Neural cell (in vitro differentiated cells): ENCODE data around the gene CDKL1. TPM values are rescaled to one million over a fixed set of nuclear protein-coding genes. Genes with fewer than 3 reads are reported as not detected.
"Not testable (repeated sequence)": the region's sequence is repeated elsewhere in the genome, so short reads cannot be mapped to it uniquely, and the experiment has no call there.

Experiments
- H2AFZ ChIP-seq: fragments of 200-600, 300-800 bp; sonication (generic), shearing (Covaris generic); 2 replicates; pipeline ENCODE4 v1.6.0; 2014; ENCODE audit warnings: low read depth, mild to moderate bottlenecking, antibody characterized with exemption, low read length, moderate library complexity
- H3F3A ChIP-seq: fragments of 200-600 bp; shearing (Covaris generic); 2 replicates; pipeline ENCODE4 v1.6.1; 2016; ENCODE audit warnings: mild to moderate bottlenecking, moderate library complexity, mixed read lengths, antibody characterized with exemption, low read length; ENCODE audit not compliant: insufficient read depth, poor library complexity, severe bottlenecking
- H3K27ac ChIP-seq: fragments of 200-600, 300-800 bp; sonication (generic), shearing (Covaris generic); 2 replicates; pipeline ENCODE4 v1.5.1; 2014; ENCODE audit warnings: mild to moderate bottlenecking, low read length, moderate library complexity
- H3K27me3 ChIP-seq: fragments of 300-800, 200-600 bp; sonication (generic), shearing (Covaris generic); 2 replicates; pipeline ENCODE4 v1.6.0; 2014; ENCODE audit warnings: mild to moderate bottlenecking, low read depth, low read length, moderate library complexity; ENCODE audit not compliant: insufficient read depth
- H3K36me3 ChIP-seq: fragments of 300-800, 200-600 bp; sonication (generic), shearing (Covaris generic); 2 replicates; pipeline ENCODE4 v1.5.1; 2014; ENCODE audit warnings: mild to moderate bottlenecking, antibody characterized with exemption, low read length, moderate library complexity; ENCODE audit not compliant: insufficient read depth
- H3K4me2 ChIP-seq: fragments of 300-800, 200-600 bp; sonication (generic), shearing (Covaris generic); 2 replicates; pipeline ENCODE4 v1.6.0; 2014; ENCODE audit warnings: mild to moderate bottlenecking, low read length
- H3K4me3 ChIP-seq: fragments of 300-800, 200-600 bp; sonication (generic), shearing (Covaris generic); 2 replicates; pipeline ENCODE4 v1.5.1; 2014; ENCODE audit warnings: mild to moderate bottlenecking, low read length, moderate library complexity
- H3K79me2 ChIP-seq: fragments of 200-600 bp; shearing (Covaris generic); replicated peaks from 2 replicates; pipeline ENCODE4 v1.6.0; 2014; ENCODE audit warnings: mild to moderate bottlenecking, low read length, moderate library complexity; ENCODE audit not compliant: insufficient read depth
- H3K9ac ChIP-seq: fragments of 300-800, 200-600 bp; sonication (generic), shearing (Covaris generic); 2 replicates; pipeline ENCODE4 v1.6.1; 2016; ENCODE audit warnings: mild to moderate bottlenecking, low read length, mixed read lengths
- H3K9me2 ChIP-seq: fragments of 200-600 bp; shearing (Covaris generic); 2 replicates; pipeline ENCODE4 v1.6.1; 2016; ENCODE audit warnings: mild to moderate bottlenecking, low read length, mixed read lengths; ENCODE audit not compliant: insufficient read depth
- H3K9me3 ChIP-seq: fragments of 200-600, 300-800 bp; sonication (generic), shearing (Covaris generic); 2 replicates; pipeline ENCODE4 v1.6.1; 2016; ENCODE audit warnings: mild to moderate bottlenecking, mixed run types, low read length, moderate library complexity, mixed read lengths
- H4K20me1 ChIP-seq: fragments of 200-600 bp; shearing (Covaris generic); 2 replicates; pipeline ENCODE4 v1.6.1; 2016; ENCODE audit warnings: mild to moderate bottlenecking, mixed run types; ENCODE audit not compliant: insufficient read depth
- EP300 ChIP-seq: fragments of 450-650 bp; conservative IDR thresholded peaks from 2 replicates; pipeline ENCODE4 v1.6.1; 2014; ENCODE audit warnings: antibody characterized with exemption, mild to moderate bottlenecking, moderate library complexity; ENCODE audit not compliant: poor library complexity, severe bottlenecking
- EZH2 ChIP-seq: fragments of 200-600, 300-800 bp; shearing (Covaris generic), sonication (generic); IDR thresholded peaks from 2 replicates; pipeline ENCODE4 v1.6.1; 2014; ENCODE audit warnings: antibody characterized with exemption, low read length, borderline replicate concordance, mild to moderate bottlenecking; ENCODE audit not compliant: insufficient read depth, poor library complexity, severe bottlenecking
- MXI1 ChIP-seq: fragments of 450-650 bp; conservative IDR thresholded peaks from 2 replicates; pipeline ENCODE4 v1.6.1; 2014; ENCODE audit warnings: antibody characterized with exemption, mild to moderate bottlenecking; ENCODE audit not compliant: poor library complexity, severe bottlenecking
- POLR2AphosphoS5 ChIP-seq: IDR thresholded peaks from 2 replicates; pipeline ENCODE4 v1.6.1; 2012
- RAD21 ChIP-seq: fragments of 450-650 bp; conservative IDR thresholded peaks from 2 replicates; pipeline ENCODE4 v1.6.1; 2014; ENCODE audit warnings: antibody characterized with exemption, mild to moderate bottlenecking, moderate library complexity
- REST ChIP-seq: IDR thresholded peaks from 2 replicates; pipeline ENCODE4 v1.6.1; 2012; ENCODE audit warnings: borderline replicate concordance
- SMC3 ChIP-seq: fragments of 450-650 bp; conservative IDR thresholded peaks from 2 replicates; pipeline ENCODE4 v1.6.1; 2014; ENCODE audit warnings: antibody characterized with exemption, mild to moderate bottlenecking, moderate library complexity; ENCODE audit not compliant: poor library complexity
- TAF1 ChIP-seq: IDR thresholded peaks from 2 replicates; pipeline ENCODE4 v1.6.1; 2012; ENCODE audit warnings: low read depth
- polyA plus RNA-seq: library from polyadenylated mRNA; depleted of rRNA; stranded (reverse); fragments of >200 nt; gene quantifications from 2 replicates; pipeline ENCODE4 v1.2.3, GENCODE V29; 2014
- TF ChIP-seq, protein P1 (sequence below): fragments of 450-650 bp; IDR thresholded peaks from 2 replicates; pipeline ENCODE4 v1.5.1; 2014; ENCODE audit warnings: antibody characterized with exemption, mild to moderate bottlenecking, moderate library complexity; ENCODE audit not compliant: poor library complexity, severe bottlenecking

The CDKL1 gene
- polyA plus RNA-seq, 1 donor from 2014 or later = 3.1 TPM

DNA sequence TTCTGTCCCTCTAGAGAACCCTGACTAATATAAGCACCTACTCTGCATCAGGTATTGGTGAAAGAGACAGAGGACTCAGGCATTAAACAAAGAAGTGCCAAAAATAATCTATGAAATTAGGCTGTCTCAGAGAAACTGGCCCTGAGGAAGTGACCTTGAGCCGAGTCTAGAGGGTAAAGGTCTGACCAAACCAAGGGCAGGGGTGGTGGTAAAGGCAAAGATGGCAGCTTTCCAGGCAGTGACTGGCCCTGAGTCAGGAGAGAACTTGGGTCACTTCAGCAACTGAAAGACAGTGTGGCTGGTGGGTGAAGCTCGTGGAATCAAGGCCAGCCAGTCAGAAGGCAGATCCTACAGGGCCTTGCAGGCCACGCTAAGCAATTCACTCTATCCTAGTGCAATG lies 30.6 kb downstream of the CDKL1 start:
- H3K9ac ChIP-seq = no peak overlapping the region
- H3K4me2 ChIP-seq = no peak overlapping the region
- TF ChIP-seq EP300 (no peak), POLR2AphosphoS5 (no peak), REST (no peak), EZH2 (no peak), RAD21 (no peak), TAF1 (no peak), MXI1 (no peak), SMC3 (no peak)
- TF ChIP-seq, protein P1, sequence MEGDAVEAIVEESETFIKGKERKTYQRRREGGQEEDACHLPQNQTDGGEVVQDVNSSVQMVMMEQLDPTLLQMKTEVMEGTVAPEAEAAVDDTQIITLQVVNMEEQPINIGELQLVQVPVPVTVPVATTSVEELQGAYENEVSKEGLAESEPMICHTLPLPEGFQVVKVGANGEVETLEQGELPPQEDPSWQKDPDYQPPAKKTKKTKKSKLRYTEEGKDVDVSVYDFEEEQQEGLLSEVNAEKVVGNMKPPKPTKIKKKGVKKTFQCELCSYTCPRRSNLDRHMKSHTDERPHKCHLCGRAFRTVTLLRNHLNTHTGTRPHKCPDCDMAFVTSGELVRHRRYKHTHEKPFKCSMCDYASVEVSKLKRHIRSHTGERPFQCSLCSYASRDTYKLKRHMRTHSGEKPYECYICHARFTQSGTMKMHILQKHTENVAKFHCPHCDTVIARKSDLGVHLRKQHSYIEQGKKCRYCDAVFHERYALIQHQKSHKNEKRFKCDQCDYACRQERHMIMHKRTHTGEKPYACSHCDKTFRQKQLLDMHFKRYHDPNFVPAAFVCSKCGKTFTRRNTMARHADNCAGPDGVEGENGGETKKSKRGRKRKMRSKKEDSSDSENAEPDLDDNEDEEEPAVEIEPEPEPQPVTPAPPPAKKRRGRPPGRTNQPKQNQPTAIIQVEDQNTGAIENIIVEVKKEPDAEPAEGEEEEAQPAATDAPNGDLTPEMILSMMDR = no peak
- no peak overlapping the region for H2AFZ ChIP-seq
- H3K9me3 ChIP-seq = no peaks in the 10 kb centered on the region
- no peaks in the 10 kb centered on the region for H3K27me3 ChIP-seq
- no peak overlapping the region for H3K27ac ChIP-seq
- no peak overlapping the region for H3K4me3 ChIP-seq
- no peaks in the 10 kb centered on the region for H4K20me1 ChIP-seq
- no peaks in the 10 kb centered on the region for H3K79me2 ChIP-seq
- no peaks in the 10 kb centered on the region for H3F3A ChIP-seq
- H3K36me3 ChIP-seq = no peaks in the 10 kb centered on the region
- H3K9me2 ChIP-seq = no peaks in the 10 kb centered on the region

GRCh38 chr14:50365572-50365971 lies 31.1 kb downstream of the CDKL1 start:
- not testable (repeated sequence) for H3K27ac ChIP-seq, H4K20me1 ChIP-seq

GRCh38 chr14:50364792-50365191 lies 31.9 kb downstream of the CDKL1 start:
- no peaks in the 10 kb centered on the region for H3K36me3 ChIP-seq
- no peak overlapping the region for H3K9ac ChIP-seq
- TF ChIP-seq TAF1 = no peak
- no peak for TF ChIP-seq EP300
- TF ChIP-seq SMC3 = no peak
- TF ChIP-seq EZH2 = no peak
- TF ChIP-seq RAD21 = no peak
- TF ChIP-seq POLR2AphosphoS5 = no peak
- no peak for TF ChIP-seq MXI1
- no peak for TF ChIP-seq REST
- TF ChIP-seq, protein P1 = no peak
- H3K4me3 ChIP-seq = no peak overlapping the region
- no peaks in the 10 kb centered on the region for H3K9me3 ChIP-seq
- no peaks in the 10 kb centered on the region for H4K20me1 ChIP-seq
- H3K4me2 ChIP-seq = no peak overlapping the region
- H3K79me2 ChIP-seq = no peaks in the 10 kb centered on the region
- H3K27me3 ChIP-seq = no peaks in the 10 kb centered on the region
- H2AFZ ChIP-seq = no peak overlapping the region
- H3F3A ChIP-seq = no peaks in the 10 kb centered on the region
- H3K27ac ChIP-seq = no peak overlapping the region
- H3K9me2 ChIP-seq = no peaks in the 10 kb centered on the region

More at GRCh38 chr14:50365572-50365971, 31.1 kb downstream of the CDKL1 start:
- H3K4me2 ChIP-seq, H3K9me2 ChIP-seq, H3K79me2 ChIP-seq, H2AFZ ChIP-seq, H3K27me3 ChIP-seq, H3K9ac ChIP-seq, H3F3A ChIP-seq, H3K9me3 ChIP-seq, H3K36me3 ChIP-seq, H3K4me3 ChIP-seq: not testable (repeated sequence)
